HUES48 (cell line): ENCODE measurements around the gene KLHL29.

Source experiments
- H3K27ac ChIP-seq: one replicate; pipeline ENCODE4 v1.7.0; 2013; ENCODE audit warnings: low read depth, low read length, inconsistent platforms
- H3K27me3 ChIP-seq: 2 replicates; pipeline ENCODE4 v1.6.1; 2013; ENCODE audit warnings: mild to moderate bottlenecking, low read length; ENCODE audit not compliant: control insufficient read depth, insufficient read depth
- H3K36me3 ChIP-seq: 2 replicates; pipeline ENCODE4 v1.6.1; 2013; ENCODE audit warnings: low read length; ENCODE audit not compliant: control insufficient read depth, insufficient read depth
- H3K4me1 ChIP-seq: 2 replicates; pipeline ENCODE4 v1.6.1; 2013; ENCODE audit warnings: mild to moderate bottlenecking, low read length; ENCODE audit not compliant: control insufficient read depth, insufficient read depth
- H3K4me3 ChIP-seq: 2 replicates; pipeline ENCODE4 v1.5.1; 2013; ENCODE audit warnings: mild to moderate bottlenecking, low read depth, low read length
- H3K9ac ChIP-seq: 2 replicates; pipeline ENCODE4 v1.6.1; 2013; ENCODE audit warnings: mild to moderate bottlenecking, low read depth, low read length, moderate library complexity
- H3K9me3 ChIP-seq: 2 replicates; pipeline ENCODE4 v1.6.1; 2013; ENCODE audit warnings: low read length; ENCODE audit not compliant: control insufficient read depth, insufficient read depth

Gene KLHL29

DNA sequence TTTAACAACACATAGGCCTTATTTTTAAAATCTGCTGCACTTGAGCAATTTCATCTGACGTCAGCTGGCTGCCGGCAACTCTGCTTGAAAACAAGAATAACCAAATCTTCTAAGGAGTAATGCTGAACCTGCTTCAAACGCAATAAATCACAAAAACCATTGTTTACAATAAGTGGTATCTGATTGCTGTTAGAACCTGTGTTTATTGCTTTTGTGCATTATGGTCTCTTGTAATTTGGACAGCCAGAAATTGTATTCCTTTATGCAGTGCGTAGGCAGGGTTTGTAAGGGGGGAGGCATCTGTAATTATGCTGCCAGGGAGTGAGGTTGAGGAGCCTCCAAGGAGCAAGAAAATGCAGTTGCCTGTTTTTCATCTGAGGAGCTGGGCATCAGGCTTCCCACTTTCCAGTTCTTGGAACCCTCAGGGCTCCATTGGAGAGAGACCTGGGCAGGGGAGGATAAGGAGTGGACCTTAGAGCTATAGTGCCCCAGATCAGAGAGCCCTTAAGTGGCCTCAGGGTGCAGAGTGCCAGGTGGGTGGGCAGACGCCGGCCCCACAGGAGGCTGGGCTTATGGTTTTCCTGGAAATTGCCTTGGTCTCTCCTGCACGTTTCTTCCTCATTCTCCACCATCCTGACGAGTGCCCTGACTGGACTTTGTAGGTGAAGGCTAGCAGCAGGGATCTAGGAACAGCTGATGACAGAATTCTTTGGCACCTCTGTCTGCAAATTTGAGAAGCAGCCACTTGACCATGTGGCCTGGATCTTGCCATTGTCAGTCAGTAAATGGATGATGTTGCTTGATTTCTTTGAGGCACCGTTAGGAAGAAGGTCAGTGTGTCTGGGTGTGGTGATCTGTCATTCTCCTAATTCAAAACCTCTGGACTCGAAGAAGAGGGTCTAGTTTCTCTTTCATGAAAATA is 129.2 kb downstream of the KLHL29 start:
- no peak overlapping the region for H3K9ac ChIP-seq

DNA sequence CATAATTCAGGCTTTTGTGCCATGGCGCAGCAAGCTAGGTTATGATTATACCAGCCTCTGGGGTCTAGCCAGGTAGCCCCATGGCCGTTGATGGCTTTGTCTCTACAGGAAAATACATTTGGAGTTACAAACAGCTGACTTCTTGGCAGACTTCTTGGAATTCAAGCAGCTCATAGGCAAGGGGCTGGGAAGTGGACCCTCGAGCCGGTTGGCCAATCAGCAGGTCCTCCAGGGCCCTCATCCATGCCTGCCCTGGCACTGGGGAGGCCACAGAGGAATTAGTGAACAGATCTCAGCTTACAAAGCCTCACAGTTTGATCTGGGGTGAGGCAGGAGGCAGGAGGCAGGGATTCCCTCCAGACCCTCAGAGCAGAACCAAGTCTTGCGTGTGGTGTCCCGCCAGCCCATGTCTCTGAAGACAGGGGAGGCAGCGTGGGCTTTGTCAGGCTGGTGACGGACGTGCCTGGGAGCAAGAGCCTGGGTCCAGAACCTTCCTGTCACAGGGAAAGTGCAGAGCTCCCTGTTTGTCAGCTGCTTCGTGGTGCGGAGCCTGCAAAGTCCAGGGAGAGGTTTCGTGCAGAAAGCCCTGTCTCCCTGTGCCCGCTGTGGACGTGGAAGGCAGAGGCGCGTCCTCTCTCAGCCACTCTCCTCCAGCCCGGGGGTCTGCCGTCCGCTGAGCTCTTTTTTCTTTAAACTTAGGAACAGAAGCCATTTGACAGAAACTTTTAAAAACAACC is 131.7 kb downstream of the KLHL29 start:
- Histone ChIP-seq H3K36me3 (no peaks in the 10 kb centered on the region), H3K27me3 (no peaks in the 10 kb centered on the region), H3K27ac (no peak overlapping the region), H3K9ac (no peak overlapping the region), H3K4me1 (peaks cover 10% of the 10 kb centered on the region), H3K9me3 (no peaks in the 10 kb centered on the region), H3K4me3 (no peak overlapping the region)

More for the DNA sequence above, 129.2 kb downstream of the KLHL29 start:
- Histone ChIP-seq H3K4me3 (no peak overlapping the region), H3K27me3 (no peaks in the 10 kb centered on the region), H3K4me1 (no peaks in the 10 kb centered on the region), H3K9me3 (no peaks in the 10 kb centered on the region), H3K36me3 (no peaks in the 10 kb centered on the region), H3K27ac (no peak overlapping the region)

DNA sequence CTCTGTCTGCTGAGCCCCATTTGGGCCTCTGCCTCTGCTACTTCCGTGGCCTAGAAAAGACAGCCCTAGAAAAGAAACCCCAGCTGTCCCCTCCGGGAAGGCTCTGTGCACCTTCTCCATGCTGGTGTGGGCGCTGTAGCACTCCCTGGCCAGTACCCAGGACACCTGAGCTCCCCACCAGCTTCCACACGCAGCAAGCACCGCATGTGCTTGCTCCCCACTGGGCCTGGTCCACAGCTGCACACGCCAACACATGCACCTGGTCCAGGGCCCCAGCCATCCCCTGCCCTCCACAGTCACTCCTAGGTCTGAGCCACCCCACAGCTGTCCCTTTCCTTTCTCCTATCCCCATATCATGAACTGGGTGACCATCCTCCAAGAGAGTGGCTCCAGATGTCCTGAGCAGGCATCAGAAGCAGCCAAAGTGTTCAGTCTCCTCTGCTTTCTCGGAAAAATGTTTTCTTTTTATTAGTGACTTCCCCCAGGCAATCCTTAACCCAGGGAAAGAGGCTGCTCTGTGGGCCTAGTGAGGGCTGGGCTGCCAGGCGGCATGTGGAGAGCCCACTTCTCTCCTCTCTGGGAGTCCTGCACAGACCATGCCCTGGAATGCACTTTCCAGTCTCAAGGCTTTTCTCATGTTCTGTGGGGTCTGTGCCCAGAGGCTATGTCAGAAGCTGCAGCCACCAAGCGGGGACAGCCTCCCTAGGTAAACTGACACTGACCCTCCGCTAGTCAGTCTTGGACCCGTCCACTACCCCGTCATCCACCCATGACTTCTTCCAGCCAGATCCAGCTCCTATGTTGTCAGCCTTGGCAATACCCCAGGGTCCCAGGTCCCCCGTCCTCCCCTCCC is 133.7 kb downstream of the KLHL29 start:
- H3K9ac ChIP-seq, result no peak overlapping the region
- H3K36me3 ChIP-seq, result no peaks in the 10 kb centered on the region
- no peaks in the 10 kb centered on the region for H3K27me3 ChIP-seq
- H3K4me1 ChIP-seq, result peaks cover 10% of the 10 kb centered on the region
- no peak overlapping the region for H3K4me3 ChIP-seq
- H3K27ac ChIP-seq, result no peak overlapping the region
- no peaks in the 10 kb centered on the region for H3K9me3 ChIP-seq

DNA sequence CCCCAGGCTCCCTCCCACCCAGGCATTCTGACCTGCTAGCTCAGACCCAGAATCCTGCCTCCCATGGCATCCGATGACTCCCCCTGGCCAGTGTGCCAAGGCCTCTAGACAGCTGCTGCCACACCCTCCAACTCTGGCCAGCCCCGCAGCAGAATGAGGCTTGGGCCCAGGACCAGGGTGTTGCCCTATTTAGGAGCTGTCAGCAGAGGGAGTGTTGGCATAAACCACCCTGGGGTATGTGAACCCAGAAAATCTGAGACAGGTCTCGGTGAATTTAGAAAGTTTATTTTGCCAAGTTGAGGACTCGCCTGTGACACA is 134.3 kb downstream of the KLHL29 start:
- Histone ChIP-seq H3K4me1 (peaks cover 13% of the 10 kb centered on the region), H3K9me3 (no peaks in the 10 kb centered on the region), H3K27ac (no peak overlapping the region), H3K27me3 (no peaks in the 10 kb centered on the region), H3K36me3 (no peaks in the 10 kb centered on the region), H3K9ac (no peak overlapping the region), H3K4me3 (no peak overlapping the region)

DNA sequence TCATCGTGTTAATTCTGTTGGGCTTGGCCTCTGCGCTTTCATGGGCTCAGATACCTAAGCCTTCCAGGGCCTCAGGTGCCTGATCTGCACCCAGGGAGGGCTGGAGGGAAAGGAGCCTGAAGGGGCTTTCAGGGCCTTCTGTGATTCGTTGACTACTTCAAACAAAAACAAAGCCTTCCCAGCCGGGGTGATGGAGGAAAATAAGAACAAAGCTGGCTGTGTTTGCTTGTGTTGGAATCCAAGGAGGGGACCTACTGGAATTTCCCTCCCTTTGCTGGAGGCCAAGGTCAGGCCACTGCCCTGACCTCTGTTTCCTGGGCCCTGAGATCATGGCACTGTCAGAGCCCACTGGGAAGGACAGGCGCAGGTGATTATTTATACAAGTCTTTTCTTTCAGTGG is 135.3 kb downstream of the KLHL29 start:
- Histone ChIP-seq H3K27ac (peak overlapping the region; percentile 46), H3K9ac (no peak overlapping the region), H3K4me1 (peaks cover 13% of the 10 kb centered on the region), H3K4me3 (no peak overlapping the region), H3K27me3 (no peaks in the 10 kb centered on the region), H3K9me3 (no peaks in the 10 kb centered on the region), H3K36me3 (no peaks in the 10 kb centered on the region)

DNA sequence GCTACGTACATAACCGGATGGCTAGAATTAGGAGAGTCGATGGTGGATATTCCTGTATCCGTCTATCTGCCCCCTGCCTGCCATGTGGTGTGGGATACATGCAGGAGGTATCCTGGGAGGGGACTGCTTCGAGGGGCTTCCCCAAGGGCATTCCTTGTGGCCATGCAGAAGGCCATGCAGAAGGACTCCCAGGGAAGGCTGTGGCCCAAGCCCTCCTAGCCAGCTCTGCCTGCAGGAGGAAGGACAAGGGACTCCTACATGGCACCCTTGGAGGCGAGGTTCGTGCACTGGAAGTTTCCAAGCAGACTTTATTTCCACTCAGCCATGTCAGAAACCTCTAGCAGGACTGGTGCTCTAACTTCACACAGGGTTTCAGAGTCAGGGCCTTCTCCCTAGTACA is 136.1 kb downstream of the KLHL29 start:
- no peaks in the 10 kb centered on the region for H3K9me3 ChIP-seq
- no peak overlapping the region for H3K4me3 ChIP-seq
- H3K27ac ChIP-seq, result no peak overlapping the region
- no peaks in the 10 kb centered on the region for H3K36me3 ChIP-seq
- H3K9ac ChIP-seq, result no peak overlapping the region
- no peaks in the 10 kb centered on the region for H3K27me3 ChIP-seq
- H3K4me1 ChIP-seq, result peaks cover 13% of the 10 kb centered on the region

DNA sequence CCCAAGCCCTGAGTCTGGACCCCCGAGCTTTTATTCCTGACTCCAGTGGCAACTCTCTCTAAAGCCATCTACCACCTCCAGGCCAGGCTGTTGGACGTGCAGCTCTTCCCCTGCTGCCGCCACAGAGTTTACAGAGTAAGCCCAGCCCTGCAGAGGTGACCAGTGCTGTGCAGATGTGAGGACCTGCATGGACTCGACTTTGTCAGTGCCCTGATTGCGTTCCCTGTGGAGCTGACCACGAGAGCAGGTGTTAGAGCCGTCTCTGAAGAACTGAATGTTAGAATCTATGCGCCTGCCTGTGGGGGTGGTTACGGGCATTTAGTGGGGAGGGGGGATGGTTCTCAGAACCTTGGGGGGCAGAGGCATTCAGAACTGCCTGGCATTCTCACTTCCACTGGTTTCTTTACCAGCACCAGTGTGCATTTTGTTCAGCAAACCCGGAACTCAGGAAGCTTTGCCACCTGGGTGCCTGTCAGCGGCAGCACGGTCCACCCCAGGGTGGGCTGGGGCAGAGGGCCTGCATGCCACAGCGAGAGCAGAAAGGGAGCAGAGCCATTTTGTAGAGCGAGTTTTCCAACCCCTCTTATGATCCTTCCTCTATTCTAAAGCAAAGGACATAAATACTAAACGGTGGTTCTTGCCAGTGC is 137.9 kb downstream of the KLHL29 start:
- Histone ChIP-seq H3K9me3 (no peaks in the 10 kb centered on the region), H3K36me3 (no peaks in the 10 kb centered on the region), H3K9ac (no peak overlapping the region), H3K27ac (no peak overlapping the region), H3K27me3 (no peaks in the 10 kb centered on the region), H3K4me3 (no peak overlapping the region), H3K4me1 (peaks cover 13% of the 10 kb centered on the region)

DNA sequence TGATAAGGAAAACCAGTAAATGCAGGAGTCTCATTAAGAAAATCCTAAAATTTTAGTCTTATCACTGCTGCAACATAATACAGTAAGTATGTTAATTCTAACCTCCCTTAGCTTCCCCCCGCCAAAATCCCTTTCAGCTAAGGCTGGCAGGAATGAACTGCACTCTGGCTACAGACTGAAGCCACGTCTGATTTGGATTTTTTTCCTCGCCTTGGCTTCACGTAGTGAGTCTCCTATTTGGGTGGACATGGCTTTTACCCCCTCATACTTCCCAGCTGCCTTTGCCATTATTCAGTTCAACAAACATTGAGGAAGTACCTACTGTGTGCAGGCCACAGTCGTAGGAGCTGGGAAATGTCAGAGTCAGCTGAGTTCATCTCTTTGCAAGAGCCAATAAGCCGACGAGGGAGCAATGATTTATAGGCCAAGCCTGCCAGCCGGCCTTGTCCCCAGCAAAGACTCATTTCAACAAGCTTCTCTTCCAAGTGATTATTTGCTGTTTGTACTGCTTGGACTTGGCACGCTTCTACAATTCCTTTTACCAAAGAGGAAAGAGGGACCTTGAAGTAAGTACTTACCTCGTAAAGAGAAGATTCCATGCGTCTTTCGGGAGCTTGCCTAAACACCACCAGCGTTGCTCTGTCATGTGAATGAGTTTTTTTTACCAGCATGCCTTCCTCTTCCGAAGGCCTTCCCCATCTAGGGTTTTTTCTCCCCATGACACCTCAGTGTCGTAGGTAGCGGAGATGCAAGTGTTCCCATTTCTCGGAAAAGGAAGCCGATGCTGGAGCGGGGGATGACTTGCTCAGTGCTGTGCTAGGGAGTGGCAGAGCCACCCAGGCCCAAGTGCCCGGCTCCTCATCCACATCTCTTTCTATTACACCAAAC is 138.6 kb downstream of the KLHL29 start:
- H3K36me3 ChIP-seq, result no peaks in the 10 kb centered on the region
- H3K27me3 ChIP-seq, result no peaks in the 10 kb centered on the region
- no peak overlapping the region for H3K9ac ChIP-seq
- H3K4me1 ChIP-seq, result peaks cover 13% of the 10 kb centered on the region
- no peak overlapping the region for H3K4me3 ChIP-seq
- no peak overlapping the region for H3K27ac ChIP-seq
- H3K9me3 ChIP-seq, result no peaks in the 10 kb centered on the region

DNA sequence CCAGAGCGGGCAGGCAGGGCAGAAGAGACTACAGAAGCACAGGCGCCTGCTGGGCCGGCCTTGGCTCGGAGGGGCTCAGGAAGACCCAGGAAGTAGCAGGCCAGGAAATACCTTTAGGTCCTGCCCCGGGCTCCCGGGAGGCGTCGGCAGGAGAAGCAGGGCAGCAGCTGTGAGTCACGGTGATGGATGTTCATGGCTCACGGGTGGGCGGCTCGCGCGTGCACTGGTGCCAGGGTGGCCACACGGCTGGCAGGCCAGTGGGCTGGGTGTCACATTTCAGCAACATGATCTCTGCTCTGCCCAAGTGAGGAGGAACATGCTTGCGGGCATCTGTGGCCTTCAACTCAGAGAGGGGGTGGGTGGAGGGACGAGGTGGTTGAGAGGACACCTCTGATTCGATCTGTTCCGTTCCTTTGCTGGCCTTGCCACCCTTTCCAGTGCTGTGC is 139.3 kb downstream of the KLHL29 start:
- Histone ChIP-seq H3K4me3 (no peak overlapping the region), H3K27me3 (no peaks in the 10 kb centered on the region), H3K27ac (no peak overlapping the region), H3K4me1 (peaks cover 13% of the 10 kb centered on the region), H3K9me3 (no peaks in the 10 kb centered on the region), H3K36me3 (no peaks in the 10 kb centered on the region), H3K9ac (no peak overlapping the region)
